T-helper 9 cell (primary cell): ENCODE measurements around the gene CPD.

Source experiments
- DNase-seq: peaks from one replicate; pipeline ENCODE4 v3.0.0-alpha.2; 2020

CPD gene

DNA sequence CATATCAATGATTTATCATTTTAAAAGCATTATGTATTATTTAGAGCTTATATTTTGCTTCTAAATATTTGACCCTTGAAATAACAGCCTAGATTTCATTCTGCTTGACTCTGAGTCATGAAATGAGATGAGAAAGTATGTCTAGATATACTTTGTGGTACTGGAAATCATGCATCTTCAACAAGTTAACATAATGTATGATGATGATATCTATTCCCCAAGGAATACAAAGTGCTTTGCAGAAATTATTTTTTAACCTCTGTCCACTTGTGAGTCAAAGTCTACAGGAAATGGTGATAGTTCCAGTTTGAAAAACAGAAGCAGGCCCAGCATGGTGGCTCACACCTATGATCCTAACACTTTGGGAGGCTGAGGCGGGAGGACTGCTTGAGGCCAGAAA lies 134.6 kb downstream of the CPD start:
- no peak for DNase-seq

DNA sequence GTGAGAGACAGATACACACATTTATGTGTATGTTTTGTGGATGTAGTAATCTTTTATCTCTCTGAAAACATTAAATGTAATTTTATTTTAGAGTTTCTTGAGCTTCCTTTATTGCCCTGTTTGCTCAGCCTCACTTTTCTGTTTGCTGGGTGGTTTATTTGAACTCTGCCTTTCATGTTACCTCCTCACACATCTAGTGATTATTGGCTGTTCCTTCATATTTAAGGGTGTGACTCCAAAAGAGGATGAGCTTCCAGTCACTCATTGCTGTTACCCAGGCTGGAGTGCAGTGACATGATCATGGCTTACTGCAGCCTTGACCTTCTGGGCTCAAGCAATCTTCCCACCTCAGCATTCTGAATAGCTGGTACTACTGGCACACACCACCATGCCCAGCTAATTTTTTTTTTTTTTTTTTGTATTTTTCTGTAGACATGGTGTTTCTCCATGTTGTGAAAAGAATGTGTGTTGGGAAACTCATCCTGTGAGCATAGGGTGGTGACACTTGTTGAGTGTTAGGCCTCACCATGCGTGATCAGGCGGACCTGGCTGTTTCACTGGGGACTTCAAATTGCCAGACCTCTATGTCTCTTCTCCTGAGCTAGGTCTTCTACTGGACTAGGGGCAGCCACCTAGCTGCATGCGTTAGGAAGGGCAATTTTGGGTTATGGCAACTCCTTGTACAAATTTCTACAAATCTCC lies 136.3 kb downstream of the CPD start:
- no peak for DNase-seq

DNA sequence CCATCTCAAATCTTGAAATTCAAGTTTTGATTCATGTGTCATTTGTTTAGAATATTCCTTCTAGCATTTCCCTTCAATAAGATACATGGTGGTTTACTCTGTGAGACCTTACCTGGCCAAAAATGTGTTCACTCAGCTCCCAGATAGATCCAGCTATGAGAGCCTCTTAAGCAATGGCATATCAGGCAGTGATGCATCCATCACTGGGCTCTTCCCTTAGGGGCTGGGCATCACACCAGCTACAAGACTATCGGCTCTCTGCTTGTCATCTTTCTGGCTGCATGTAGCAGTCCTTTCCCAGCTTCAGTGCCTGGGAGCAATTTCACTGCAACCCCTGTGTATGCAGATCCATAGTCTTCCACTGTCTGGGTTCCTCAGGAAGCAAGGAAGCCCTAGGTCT lies 139.1 kb downstream of the CPD start:
- DNase-seq = no peak

DNA sequence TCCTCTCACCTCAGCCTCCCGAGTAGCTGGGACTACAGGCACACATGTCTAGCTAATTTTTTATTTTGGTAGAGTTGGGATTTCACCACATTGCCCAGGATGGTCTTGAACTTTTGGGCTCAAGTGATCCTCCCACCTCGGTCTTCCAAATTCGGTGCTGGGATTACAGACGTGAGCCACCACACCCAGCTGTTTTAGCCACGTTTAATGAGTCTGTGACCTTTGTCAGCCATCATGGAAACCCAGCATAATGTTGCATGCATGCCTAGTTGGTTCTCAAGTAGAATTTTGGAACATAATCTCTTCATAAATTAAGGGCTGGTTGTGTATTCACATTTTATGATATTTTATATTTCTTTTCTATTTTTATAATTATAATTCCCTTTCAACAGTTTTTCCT lies 140.4 kb downstream of the CPD start:
- no peak for DNase-seq
